ENCODE results near the gene HOXD12. TPM values are rescaled to one million over a fixed set of nuclear protein-coding genes. Genes with fewer than 3 reads are reported as not detected.
A peak's percentile ranks its signal among the peaks of the same experiment; 100 is the strongest.

The HOXD12 gene
- total RNA-seq, 1 experiment from 2014 or later = not detected

DNA sequence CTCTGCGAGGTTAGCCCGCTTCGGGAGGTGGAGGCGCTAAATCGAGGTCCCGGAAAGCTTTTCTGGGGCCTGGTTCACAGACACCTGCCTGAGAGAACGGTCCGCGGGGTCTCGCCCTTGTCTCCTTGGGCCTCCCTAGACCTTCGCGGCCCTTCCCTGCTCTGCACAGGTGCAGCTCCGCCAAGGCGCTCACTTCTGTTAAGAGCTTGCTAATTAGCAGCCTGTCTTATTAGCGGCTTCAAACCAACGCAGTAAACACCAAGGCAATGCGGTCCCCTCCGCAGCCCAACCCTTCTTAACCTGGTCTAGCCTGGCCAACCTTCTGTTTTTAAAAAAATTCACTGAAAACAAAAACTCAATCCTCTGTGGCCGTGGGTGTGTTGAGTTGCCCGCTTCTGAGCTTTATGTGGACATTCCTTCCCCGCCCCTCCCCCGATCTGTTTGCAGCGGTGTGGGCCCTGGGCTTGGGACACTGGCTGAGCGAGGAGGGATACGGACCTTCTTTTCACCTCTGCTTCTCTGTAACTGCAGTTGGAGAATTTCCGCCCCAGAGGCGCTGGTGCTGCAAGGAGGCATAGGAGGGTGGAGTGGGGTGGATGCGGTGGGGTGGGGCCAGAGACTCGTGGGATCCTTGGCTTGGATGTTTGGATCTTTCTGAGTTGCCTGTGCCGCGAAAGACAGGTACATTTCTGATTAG lies 48.4 kb downstream of the HOXD12 start:
- no peak for DNase-seq (ENCODE audit: low read depth)

DNA sequence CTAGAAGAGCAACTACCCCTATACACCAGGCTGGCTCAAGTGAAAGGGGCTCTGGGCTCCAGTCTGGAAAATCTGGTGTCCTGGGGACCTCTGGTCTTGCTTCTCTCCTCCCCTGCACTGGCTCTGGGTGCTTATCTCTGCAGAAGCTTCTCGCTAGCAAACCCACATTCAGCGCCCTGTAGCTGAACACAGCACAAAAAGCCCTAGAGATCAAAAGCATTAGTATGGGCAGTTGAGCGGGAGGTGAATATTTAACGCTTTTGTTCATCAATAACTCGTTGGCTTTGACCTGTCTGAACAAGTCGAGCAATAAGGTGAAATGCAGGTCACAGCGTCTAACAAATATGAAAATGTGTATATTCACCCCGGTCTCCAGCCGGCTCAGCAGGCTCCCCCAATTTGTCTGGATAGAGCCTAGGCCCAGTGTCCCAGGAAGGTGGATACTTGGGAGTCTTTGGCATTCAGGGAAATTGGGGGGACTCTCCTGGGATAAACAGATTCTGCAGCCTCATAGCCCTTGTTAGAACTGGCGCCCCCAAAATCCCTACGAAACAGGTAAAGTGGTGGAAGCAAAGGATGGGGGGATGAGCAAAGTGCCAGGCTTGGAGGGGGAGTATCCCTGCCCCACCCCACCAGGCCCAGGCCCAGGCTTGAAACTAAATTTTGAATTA lies 49.3 kb downstream of the HOXD12 start:
- no peak for DNase-seq (ENCODE audit: low read depth)

- DNase-seq (ENCODE audit: low read depth) = no peak
Observed at GRCh38 chr2:176149481-176149938, 49.9 kb downstream of the HOXD12 start.

DNA sequence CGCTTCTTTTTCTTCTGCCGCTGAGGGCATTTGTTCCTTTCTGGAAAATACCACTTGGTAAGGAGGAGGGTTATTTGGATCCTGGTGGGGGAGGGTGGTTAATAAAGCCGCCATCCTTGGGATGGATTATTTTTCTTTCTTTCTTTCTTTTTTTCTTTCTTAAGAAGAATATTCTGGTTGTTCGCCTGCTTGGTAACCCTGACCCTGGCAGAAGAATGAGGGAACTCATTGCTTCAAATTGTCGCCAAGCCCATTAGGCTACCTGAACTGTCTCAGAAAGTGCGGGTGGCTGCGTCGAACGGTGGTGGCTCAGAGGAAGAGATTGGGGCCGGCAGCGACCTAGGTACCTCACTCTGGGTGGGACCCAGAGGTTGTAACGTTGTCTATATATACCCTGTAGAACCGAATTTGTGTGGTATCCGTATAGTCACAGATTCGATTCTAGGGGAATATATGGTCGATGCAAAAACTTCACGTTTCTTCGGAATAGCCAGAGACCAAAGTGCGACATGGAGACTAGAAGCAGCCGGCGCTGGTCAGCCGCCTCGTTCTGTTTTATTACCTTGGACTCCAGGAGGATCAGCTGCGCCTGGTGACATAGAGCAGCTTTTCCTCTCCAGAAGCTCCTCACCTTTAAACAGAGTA lies 50.5 kb downstream of the HOXD12 start:
- DNase-seq (ENCODE audit: low read depth) = no peak

DNA sequence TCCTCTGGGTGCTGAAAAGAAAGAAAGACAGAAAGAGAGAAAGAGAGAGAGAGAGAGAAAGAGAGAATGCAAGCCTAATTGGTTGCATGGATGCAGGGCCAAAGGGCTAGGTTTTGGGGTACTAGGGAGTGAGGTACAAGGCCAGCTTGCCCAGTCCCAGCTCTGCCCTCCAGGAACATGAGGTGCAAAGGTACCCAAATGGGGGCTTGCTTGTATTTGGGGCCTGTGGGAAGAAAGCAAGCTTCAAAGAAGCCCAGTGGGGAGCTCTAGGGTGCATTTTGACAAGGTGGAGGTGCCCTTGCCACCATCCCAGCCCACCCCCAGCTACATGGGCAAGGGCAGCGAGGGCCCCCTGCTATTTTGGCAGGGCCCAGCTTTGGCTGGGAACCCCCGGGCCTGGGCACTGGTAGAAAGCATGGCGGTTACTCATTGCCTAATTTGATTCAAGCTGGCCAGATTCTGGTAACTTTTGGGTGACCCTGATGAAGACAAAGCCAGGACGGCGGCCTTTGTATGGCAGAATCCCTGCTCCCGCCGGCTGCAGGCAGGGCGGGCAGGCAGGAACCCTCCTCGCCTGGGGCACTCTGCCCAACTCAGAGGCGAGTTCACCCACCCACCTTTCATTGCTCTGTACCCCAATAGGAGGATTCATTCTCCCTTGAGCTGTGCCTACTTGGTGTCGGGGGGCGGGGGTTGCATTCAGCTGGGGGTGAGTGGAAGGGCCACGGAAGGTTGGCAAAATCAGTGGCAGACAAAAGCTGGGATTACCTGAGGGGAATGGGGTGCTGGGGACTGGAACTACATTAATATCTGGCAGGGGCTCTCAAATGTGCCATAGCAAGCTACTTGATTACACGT lies 51.2 kb downstream of the HOXD12 start:
- no peak for DNase-seq (ENCODE audit: low read depth)

DNA sequence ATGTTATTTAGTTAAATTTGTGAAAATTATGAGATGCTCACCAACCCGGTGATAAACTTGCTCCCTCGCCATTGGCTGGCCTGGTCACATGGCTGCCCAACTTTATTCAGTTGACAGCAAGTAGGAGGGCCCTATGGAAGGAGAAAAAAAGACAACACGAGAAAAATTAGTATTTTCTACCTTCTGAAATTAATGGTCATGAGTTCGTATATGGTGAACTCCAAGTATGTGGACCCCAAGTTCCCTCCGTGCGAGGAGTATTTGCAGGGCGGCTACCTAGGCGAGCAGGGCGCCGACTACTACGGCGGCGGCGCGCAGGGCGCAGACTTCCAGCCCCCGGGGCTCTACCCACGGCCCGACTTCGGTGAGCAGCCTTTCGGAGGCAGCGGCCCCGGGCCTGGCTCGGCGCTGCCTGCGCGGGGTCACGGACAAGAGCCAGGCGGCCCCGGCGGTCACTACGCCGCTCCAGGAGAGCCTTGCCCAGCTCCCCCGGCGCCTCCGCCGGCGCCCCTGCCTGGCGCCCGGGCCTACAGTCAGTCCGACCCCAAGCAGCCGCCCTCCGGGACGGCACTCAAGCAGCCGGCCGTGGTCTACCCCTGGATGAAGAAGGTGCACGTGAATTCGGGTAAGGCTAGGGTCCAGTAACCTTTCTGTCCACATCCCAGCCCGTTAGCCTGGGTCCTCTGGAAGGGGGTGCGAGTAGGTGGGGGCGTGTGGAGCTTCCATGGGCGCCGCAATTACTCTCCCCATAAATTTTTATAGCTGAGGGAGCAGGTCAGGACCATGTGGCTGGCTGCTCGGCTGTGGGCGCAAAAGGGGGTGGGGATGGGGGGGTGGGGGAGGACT lies 52.1 kb downstream of the HOXD12 start, which contains the start of gene HOXD4:
HOXD4 (plus strand) TSS at position 109 of the 846 bp plus-strand sequence; CDS start at position 193, 84 bp downstream.
- peak; percentile 61 for DNase-seq (ENCODE audit: low read depth)

Other genes starting within 250 kb of the HOXD12 start
- 56.6 and 64.4 TPM in 2 replicates for gene LNPK, start 97.5 kb upstream of the HOXD12 start, total RNA-seq (2014; rRNA removed; shearing (Covaris generic))
- gene EVX2, start 15.8 kb upstream of the HOXD12 start, total RNA-seq (2014; rRNA removed; shearing (Covaris generic)) = not detected in 2 replicates
- 1.2 and 2.6 TPM in 2 replicates for gene HOXD13, start 7.1 kb upstream of the HOXD12 start, total RNA-seq (2014; rRNA removed; shearing (Covaris generic))
- gene HOXD11, start 7.5 kb downstream of the HOXD12 start, total RNA-seq (2014; rRNA removed; shearing (Covaris generic)) = 0.10 TPM in 1 of 2 replicates, not detected in the other
- gene HOXD10, start 17.0 kb downstream of the HOXD12 start, total RNA-seq (2014; rRNA removed; shearing (Covaris generic)) = not detected in 2 replicates
- 1.4 TPM in 2 replicates for gene HOXD9, start 22.9 kb downstream of the HOXD12 start, total RNA-seq (2014; rRNA removed; shearing (Covaris generic))
- 11.7 and 16.1 TPM in 2 replicates for gene HOXD8, start 29.9 kb downstream of the HOXD12 start, total RNA-seq (2014; rRNA removed; shearing (Covaris generic))
- gene HOXD4, start 51.8 kb downstream of the HOXD12 start, total RNA-seq (2014; rRNA removed; shearing (Covaris generic)) = 7.2 and 9.6 TPM in 2 replicates
- 1.6 and 2.1 TPM in 2 replicates for gene HOXD3, start 57.5 kb downstream of the HOXD12 start, total RNA-seq (2014; rRNA removed; shearing (Covaris generic))
- gene HOXD1, start 88.9 kb downstream of the HOXD12 start, total RNA-seq (2014; rRNA removed; shearing (Covaris generic)) = 0.39 and 0.96 TPM in 2 replicates
- gene MTX2, start 169.6 kb downstream of the HOXD12 start, total RNA-seq (2014; rRNA removed; shearing (Covaris generic)) = 53.9 and 60.8 TPM in 2 replicates

Measured in RPMI7951 (cell line).